HEK293 (cell line): ENCODE results near the gene DHRS4.

Source experiments
- CTCF ChIA-PET: fragments of 350-600 bp; formaldehyde crosslinking; extraction: SDS; loops from one replicate; lab custom pipeline; 2021; ENCODE audit warnings: antibody characterized with exemption; lab: Yijun Ruan, JAX
- POLR2A ChIA-PET: fragments of 300-600 bp; formaldehyde crosslinking; extraction: SDS; loops from one replicate; lab custom pipeline; 2020; ENCODE audit warnings: antibody characterized with exemption, inconsistent platforms; lab: Yijun Ruan, JAX
- H3K27ac ChIP-seq: fragments of 200-500 bp; sonication (Bioruptor generic); 2 replicates; pipeline ENCODE4 v1.5.1; 2014; ENCODE audit warnings: low read depth, low read length, control low read depth, inconsistent platforms; ENCODE audit errors: extremely low read depth
- H3K36me3 ChIP-seq, 2 experiments: fragments of 200-500 bp in 1 of 2; sonication (Bioruptor generic) in 1 of 2; 1 replicate in 1 of 2; 2 replicates in 1 of 2; pipeline ENCODE4 v1.5.1; 2014 to 2017; ENCODE audit warnings: inconsistent platforms in 2 of 2, low read length in 2 of 2; ENCODE audit not compliant: control insufficient read depth in 2 of 2, insufficient read depth in 1 of 2
- H3K4me1 ChIP-seq: fragments of 200-500 bp; sonication (Bioruptor generic); 2 replicates; pipeline ENCODE4 v1.5.1; 2014; ENCODE audit warnings: mild to moderate bottlenecking, low read length, inconsistent platforms; ENCODE audit not compliant: control insufficient read depth, insufficient read depth
- H3K4me3 ChIP-seq: 2 replicates; pipeline ENCODE4 v1.5.1; 2011; ENCODE audit warnings: low read depth, mild to moderate bottlenecking, control low read depth, low read length, moderate library complexity
- H3K9me3 ChIP-seq: fragments of 200-500 bp; sonication (Bioruptor generic); 2 replicates; pipeline ENCODE4 v1.5.1; 2014; ENCODE audit warnings: low read depth, low read length, inconsistent platforms; ENCODE audit not compliant: control insufficient read depth, insufficient read depth
- EGR2 ChIP-seq: fragments of 450-650 bp; formaldehyde crosslinking; IDR thresholded peaks from 2 replicates; pipeline ENCODE4 v1.5.1; 2016; ENCODE audit warnings: low read depth, missing biosample characterization, missing genetic modification characterization
- GLIS1 ChIP-seq: fragments of 450-650 bp; formaldehyde crosslinking; IDR thresholded peaks from 2 replicates; pipeline ENCODE4 v1.5.1; 2016; ENCODE audit warnings: missing biosample characterization, missing genetic modification characterization
- HOXC10 ChIP-seq: sonication (generic); formaldehyde crosslinking; IDR thresholded peaks from 2 replicates; pipeline ENCODE4 v1.8.1; 2023; ENCODE audit warnings: mild to moderate bottlenecking, missing genetic modification reagents
- MYNN ChIP-seq: fragments of 450-650 bp; formaldehyde crosslinking; IDR thresholded peaks from 2 replicates; pipeline ENCODE4 v1.5.1; 2016; ENCODE audit warnings: missing biosample characterization, missing genetic modification characterization, borderline replicate concordance
- ZFP3 ChIP-seq: fragments of 450-650 bp; formaldehyde crosslinking; IDR thresholded peaks from 2 replicates; pipeline ENCODE4 v1.5.1; 2016; ENCODE audit warnings: low read depth, missing biosample characterization, missing genetic modification characterization
- ZNF138 ChIP-seq: fragments of 450-650 bp; formaldehyde crosslinking; IDR thresholded peaks from 2 replicates; pipeline ENCODE4 v1.5.1; 2016; ENCODE audit warnings: missing biosample characterization, missing genetic modification characterization, borderline replicate concordance
- ZNF140 ChIP-seq: fragments of 450-650 bp; formaldehyde crosslinking; IDR thresholded peaks from 2 replicates; pipeline ENCODE4 v1.5.1; 2016; ENCODE audit warnings: missing biosample characterization, missing genetic modification characterization
- ZNF16 ChIP-seq: fragments of 450-650 bp; formaldehyde crosslinking; IDR thresholded peaks from 2 replicates; pipeline ENCODE4 v1.5.1; 2016; ENCODE audit warnings: low read depth, missing biosample characterization, missing genetic modification characterization
- ZNF214 ChIP-seq: fragments of 450-650 bp; formaldehyde crosslinking; IDR thresholded peaks from 2 replicates; pipeline ENCODE4 v1.5.1; 2017; ENCODE audit warnings: missing biosample characterization, mild to moderate bottlenecking, missing genetic modification characterization, borderline replicate concordance
- ZNF23 ChIP-seq: fragments of 450-650 bp; formaldehyde crosslinking; IDR thresholded peaks from 2 replicates; pipeline ENCODE4 v1.5.1; 2016; ENCODE audit warnings: missing biosample characterization, missing genetic modification characterization, borderline replicate concordance
- ZNF248 ChIP-seq: fragments of 450-650 bp; formaldehyde crosslinking; IDR thresholded peaks from 2 replicates; pipeline ENCODE4 v1.5.1; 2017; ENCODE audit warnings: missing biosample characterization, missing genetic modification characterization
- ZNF266 ChIP-seq: fragments of 450-650 bp; formaldehyde crosslinking; IDR thresholded peaks from 2 replicates; pipeline ENCODE4 v1.5.1; 2016; ENCODE audit warnings: missing biosample characterization, missing genetic modification characterization, low read depth
- ZNF280C ChIP-seq: fragments of 450-650 bp; formaldehyde crosslinking; IDR thresholded peaks from 2 replicates; pipeline ENCODE4 v1.5.1; 2016; ENCODE audit warnings: missing biosample characterization, missing genetic modification characterization
- ZNF292 ChIP-seq: fragments of 450-650 bp; formaldehyde crosslinking; IDR thresholded peaks from 2 replicates; pipeline ENCODE4 v1.5.1; 2016; ENCODE audit warnings: low read depth, missing biosample characterization, missing genetic modification characterization, borderline replicate concordance
- ZNF311 ChIP-seq: fragments of 450-650 bp; formaldehyde crosslinking; IDR thresholded peaks from 2 replicates; pipeline ENCODE4 v1.5.1; 2017; ENCODE audit warnings: missing biosample characterization, missing genetic modification characterization, borderline replicate concordance
- ZNF335 ChIP-seq: fragments of 450-650 bp; formaldehyde crosslinking; conservative IDR thresholded peaks from 2 replicates; pipeline ENCODE4 v1.5.1; 2016; ENCODE audit warnings: missing biosample characterization, missing genetic modification characterization
- ZNF350 ChIP-seq: fragments of 450-650 bp; formaldehyde crosslinking; IDR thresholded peaks from 2 replicates; pipeline ENCODE4 v1.5.0; 2017; ENCODE audit warnings: missing biosample characterization, mild to moderate bottlenecking, missing genetic modification characterization
- ZNF391 ChIP-seq: fragments of 450-650 bp; formaldehyde crosslinking; IDR thresholded peaks from 2 replicates; pipeline ENCODE4 v1.5.1; 2016; ENCODE audit warnings: low read depth, missing biosample characterization, missing genetic modification characterization, borderline replicate concordance
- ZNF404 ChIP-seq: fragments of 450-650 bp; formaldehyde crosslinking; IDR thresholded peaks from 2 replicates; pipeline ENCODE4 v1.5.1; 2017; ENCODE audit warnings: missing biosample characterization, missing genetic modification characterization
- ZNF423 ChIP-seq: fragments of 450-650 bp; formaldehyde crosslinking; IDR thresholded peaks from 2 replicates; pipeline ENCODE4 v1.5.1; 2016; ENCODE audit warnings: missing biosample characterization, missing genetic modification characterization
- ZNF48 ChIP-seq: fragments of 450-650 bp; formaldehyde crosslinking; IDR thresholded peaks from 2 replicates; pipeline ENCODE4 v1.5.1; 2016; ENCODE audit warnings: missing biosample characterization, missing genetic modification characterization
- ZNF529 ChIP-seq: fragments of 450-650 bp; formaldehyde crosslinking; IDR thresholded peaks from 2 replicates; pipeline ENCODE4 v1.5.1; 2017; ENCODE audit warnings: missing genetic modification characterization, missing biosample characterization; ENCODE audit not compliant: insufficient replicate concordance
- ZNF558 ChIP-seq: fragments of 450-650 bp; formaldehyde crosslinking; IDR thresholded peaks from 2 replicates; pipeline ENCODE4 v1.5.1; 2016; ENCODE audit warnings: missing biosample characterization, missing genetic modification characterization
- ZNF560 ChIP-seq: fragments of 450-650 bp; formaldehyde crosslinking; IDR thresholded peaks from 2 replicates; pipeline ENCODE4 v1.5.1; 2017; ENCODE audit warnings: missing biosample characterization, missing genetic modification characterization, borderline replicate concordance
- ZNF561 ChIP-seq: fragments of 450-650 bp; IDR thresholded peaks from 2 replicates; pipeline ENCODE4 v1.5.1; 2018; ENCODE audit warnings: missing biosample characterization, missing genetic modification characterization, borderline replicate concordance
- ZNF585B ChIP-seq: fragments of 450-650 bp; formaldehyde crosslinking; IDR thresholded peaks from 2 replicates; pipeline ENCODE4 v1.5.1; 2016; ENCODE audit warnings: missing biosample characterization, missing genetic modification characterization
- ZNF707 ChIP-seq: fragments of 450-650 bp; formaldehyde crosslinking; IDR thresholded peaks from 2 replicates; pipeline ENCODE4 v1.5.1; 2016; ENCODE audit warnings: missing biosample characterization, missing genetic modification characterization
- ZNF747 ChIP-seq: fragments of 450-650 bp; formaldehyde crosslinking; IDR thresholded peaks from 2 replicates; pipeline ENCODE4 v1.5.1; 2016; ENCODE audit warnings: missing biosample characterization, missing genetic modification characterization
- ZXDB ChIP-seq: fragments of 450-650 bp; formaldehyde crosslinking; IDR thresholded peaks from 2 replicates; pipeline ENCODE4 v1.5.1; 2016; ENCODE audit warnings: missing biosample characterization, missing genetic modification characterization
- TF ChIP-seq, protein P1 (sequence below): fragments of 450-650 bp; formaldehyde crosslinking; IDR thresholded peaks from 2 replicates; pipeline ENCODE4 v1.5.1; 2016; ENCODE audit warnings: missing biosample characterization, missing genetic modification characterization, borderline replicate concordance

Gene DHRS4

GRCh38 chr14:23915559-23915958 lies 38.0 kb upstream of the DHRS4 start:
- Histone ChIP-seq H3K4me3 (no peak overlapping the region), H3K36me3 (no peaks in the 10 kb centered on the region), H3K9me3 (no peaks in the 10 kb centered on the region)
- ChIA-PET CTCF (interaction anchor here (0.6 to 3.5 kb wide), 3 partner anchors 30 to 570 kb away, joined by 3 to 19 read pairs (median 4); no protein-coding TSS in a partner anchor), POLR2A (no interaction called here)
- TF ChIP-seq ZNF404 (tag by site-specific recombination), result no peak
- no peak for TF ChIP-seq ZNF16
- TF ChIP-seq ZNF138 (tag by site-specific recombination), result no peak
- TF ChIP-seq ZNF248 (tag by site-specific recombination), result no peak
- TF ChIP-seq, protein P1, sequence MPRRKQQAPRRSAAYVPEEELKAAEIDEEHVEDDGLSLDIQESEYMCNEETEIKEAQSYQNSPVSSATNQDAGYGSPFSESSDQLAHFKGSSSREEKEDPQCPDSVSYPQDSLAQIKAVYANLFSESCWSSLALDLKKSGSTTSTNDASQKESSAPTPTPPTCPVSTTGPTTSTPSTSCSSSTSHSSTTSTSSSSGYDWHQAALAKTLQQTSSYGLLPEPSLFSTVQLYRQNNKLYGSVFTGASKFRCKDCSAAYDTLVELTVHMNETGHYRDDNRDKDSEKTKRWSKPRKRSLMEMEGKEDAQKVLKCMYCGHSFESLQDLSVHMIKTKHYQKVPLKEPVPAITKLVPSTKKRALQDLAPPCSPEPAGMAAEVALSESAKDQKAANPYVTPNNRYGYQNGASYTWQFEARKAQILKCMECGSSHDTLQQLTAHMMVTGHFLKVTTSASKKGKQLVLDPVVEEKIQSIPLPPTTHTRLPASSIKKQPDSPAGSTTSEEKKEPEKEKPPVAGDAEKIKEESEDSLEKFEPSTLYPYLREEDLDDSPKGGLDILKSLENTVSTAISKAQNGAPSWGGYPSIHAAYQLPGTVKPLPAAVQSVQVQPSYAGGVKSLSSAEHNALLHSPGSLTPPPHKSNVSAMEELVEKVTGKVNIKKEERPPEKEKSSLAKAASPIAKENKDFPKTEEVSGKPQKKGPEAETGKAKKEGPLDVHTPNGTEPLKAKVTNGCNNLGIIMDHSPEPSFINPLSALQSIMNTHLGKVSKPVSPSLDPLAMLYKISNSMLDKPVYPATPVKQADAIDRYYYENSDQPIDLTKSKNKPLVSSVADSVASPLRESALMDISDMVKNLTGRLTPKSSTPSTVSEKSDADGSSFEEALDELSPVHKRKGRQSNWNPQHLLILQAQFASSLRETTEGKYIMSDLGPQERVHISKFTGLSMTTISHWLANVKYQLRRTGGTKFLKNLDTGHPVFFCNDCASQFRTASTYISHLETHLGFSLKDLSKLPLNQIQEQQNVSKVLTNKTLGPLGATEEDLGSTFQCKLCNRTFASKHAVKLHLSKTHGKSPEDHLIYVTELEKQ, result no peak
- TF ChIP-seq ZNF311 (tag by site-specific recombination), result no peak
- no peak for TF ChIP-seq ZNF335 (tag by site-specific recombination)
- TF ChIP-seq ZNF48 (tag by site-specific recombination), result no peak
- TF ChIP-seq ZNF266, result no peak
- TF ChIP-seq ZNF391, result no peak
- no peak for TF ChIP-seq ZNF707
- no peak for TF ChIP-seq ZNF529 (tag by site-specific recombination)
- TF ChIP-seq ZNF560, result no peak
- TF ChIP-seq ZNF23 (tag by site-specific recombination), result no peak
- TF ChIP-seq, all 188 proteins: peak for 0
- Histone ChIP-seq H3K4me1 (no peaks in the 10 kb centered on the region), H3K27ac (no peak overlapping the region)

- no peaks in the 10 kb centered on the region for H3K36me3 ChIP-seq
- CTCF ChIA-PET, result interaction anchor here (1.5 to 3.5 kb wide), 2 partner anchors 31 to 284 kb away, joined by 4 to 19 read pairs; no protein-coding TSS in a partner anchor
- no peaks in the 10 kb centered on the region for H3K4me1 ChIP-seq
- no peak overlapping the region for H3K4me3 ChIP-seq
- no peak overlapping the region for H3K27ac ChIP-seq
- POLR2A ChIA-PET, result no interaction called here
- no peaks in the 10 kb centered on the region for H3K9me3 ChIP-seq
- no peak for TF ChIP-seq HOXC10
- TF ChIP-seq ZNF585B (tag by site-specific recombination), result no peak
- TF ChIP-seq ZNF140 (tag by site-specific recombination), result no peak
- no peak for TF ChIP-seq ZNF423 (tag by site-specific recombination)
- TF ChIP-seq MYNN (tag by site-specific recombination), result no peak
- TF ChIP-seq, all 188 proteins: peak for 0
Measured at GRCh38 chr14:23916004-23916403, 37.6 kb upstream of the DHRS4 start.

DNA sequence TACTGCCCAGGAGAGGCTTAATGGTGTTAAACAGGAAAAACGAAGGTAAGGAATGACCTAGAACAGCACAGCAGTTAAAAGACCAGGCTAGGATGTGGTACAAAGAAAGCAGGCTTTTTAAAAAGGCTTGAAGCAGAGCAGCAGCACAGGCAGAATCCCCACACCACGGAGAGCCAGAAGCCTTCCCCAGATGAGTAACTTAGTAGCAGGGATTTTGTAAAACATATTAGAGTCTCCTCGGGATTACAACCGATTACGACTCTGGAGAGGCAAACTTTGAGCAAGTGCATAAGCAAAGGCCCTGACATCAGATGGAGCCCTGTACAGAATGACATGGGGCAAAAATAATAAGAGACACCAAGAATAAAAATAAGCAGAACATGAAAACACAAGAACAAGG lies 37.1 kb upstream of the DHRS4 start:
- POLR2A ChIA-PET, result no interaction called here
- Histone ChIP-seq H3K36me3 (no peaks in the 10 kb centered on the region), H3K4me3 (no peak overlapping the region), H3K4me1 (no peaks in the 10 kb centered on the region)
- TF ChIP-seq ZFP3 (no peak), GLIS1 (no peak), ZNF214 (no peak), ZNF292 (no peak), ZXDB (tag by site-specific recombination) (no peak), ZNF350 (tag by site-specific recombination) (no peak), ZNF747 (tag by site-specific recombination) (no peak), EGR2 (no peak), ZNF280C (no peak), ZNF561 (tag by site-specific recombination) (no peak), ZNF558 (tag by site-specific recombination) (no peak)
- TF ChIP-seq, all 188 proteins: peak for 0
- H3K9me3 ChIP-seq, result no peaks in the 10 kb centered on the region
- no peak overlapping the region for H3K27ac ChIP-seq
- CTCF ChIA-PET, result interaction anchor here (3.5 kb wide), 1 partner anchor 284 kb away, joined by 19 read pairs; no protein-coding TSS in a partner anchor
